HG03571 (cell line): ENCODE results near the gene PFKL.

Experiments used
- ATAC-seq: cut with Tn5 transposase; IDR thresholded peaks from one replicate; pipeline ENCODE4 v1.9.1; 2021; ENCODE audit not compliant: unreplicated experiment

Gene PFKL

DNA sequence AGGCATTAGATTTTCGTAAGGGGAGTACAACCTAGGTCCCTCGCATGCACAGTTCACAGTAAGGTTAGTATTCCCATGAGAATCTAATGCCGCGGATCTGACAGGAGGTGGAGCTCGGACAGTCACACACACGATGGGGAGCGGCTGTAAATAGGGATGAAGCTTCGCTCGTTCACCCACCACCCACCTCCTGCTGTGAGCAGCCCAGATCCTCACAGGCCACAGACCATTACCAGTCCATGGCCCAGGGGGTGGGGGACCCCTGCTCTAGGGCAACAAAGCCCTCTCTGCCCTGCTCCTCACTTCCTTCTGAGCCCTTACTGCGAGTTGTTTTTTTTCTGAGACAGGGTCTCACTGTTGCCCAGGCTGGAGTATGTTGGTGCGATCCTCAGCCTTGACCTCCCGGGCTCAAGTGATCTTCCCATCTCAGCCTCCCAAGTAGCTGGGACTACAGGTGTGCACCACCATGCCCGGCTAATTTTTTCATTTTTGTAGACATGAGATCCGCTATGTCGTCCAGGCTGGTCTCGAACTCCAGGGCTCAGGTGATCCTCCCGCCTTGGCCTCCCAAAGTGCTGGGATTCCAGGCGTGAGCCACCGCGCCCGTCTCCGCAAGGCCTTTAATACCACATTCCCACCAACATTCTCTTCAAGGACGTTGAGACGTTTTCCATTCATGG lies 74.9 kb downstream of the PFKL start:
- no peak for ATAC-seq

DNA sequence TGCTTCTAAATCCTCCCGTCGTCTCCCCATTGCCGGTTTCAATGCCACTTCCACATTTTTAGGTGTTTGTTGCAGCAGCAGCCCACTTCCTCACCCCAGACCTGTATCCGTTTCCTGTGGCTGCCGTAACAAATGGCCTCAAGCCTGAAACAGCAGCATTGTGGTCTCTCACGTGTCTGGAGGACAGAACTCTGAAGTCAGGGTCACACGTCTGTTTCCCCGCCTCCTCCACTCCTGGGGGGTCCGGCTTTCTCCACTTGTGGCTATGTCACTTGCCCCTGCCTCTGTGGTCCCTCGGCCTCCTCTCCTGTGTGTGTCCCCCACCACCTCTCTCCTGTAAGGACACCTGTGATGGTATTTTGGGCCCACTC lies 75.4 kb downstream of the PFKL start:
- no peak for ATAC-seq

DNA sequence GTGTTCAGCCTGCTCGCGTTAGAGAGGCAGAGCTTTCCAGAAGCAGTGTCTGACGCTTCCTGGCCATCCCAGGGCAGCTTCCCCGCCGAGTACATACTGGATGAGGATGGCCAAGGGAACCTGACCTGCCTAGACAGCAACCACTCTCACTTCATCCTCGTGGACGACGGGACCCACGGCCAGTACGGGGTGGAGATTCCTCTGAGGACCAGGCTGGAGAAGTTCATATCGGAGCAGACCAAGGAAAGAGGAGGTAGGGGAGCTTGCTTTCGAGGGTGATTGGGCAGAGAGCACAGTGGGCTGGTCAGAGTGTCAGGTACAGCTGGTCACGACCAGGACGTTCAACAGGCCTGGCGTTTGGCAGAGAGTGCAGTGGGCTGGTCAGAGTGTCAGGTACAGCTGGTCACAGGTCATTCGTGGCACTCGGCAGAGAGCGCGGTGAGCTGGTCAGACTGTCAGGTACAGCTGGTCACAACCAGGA lies 75.9 kb downstream of the PFKL start:
- no peak for ATAC-seq

DNA sequence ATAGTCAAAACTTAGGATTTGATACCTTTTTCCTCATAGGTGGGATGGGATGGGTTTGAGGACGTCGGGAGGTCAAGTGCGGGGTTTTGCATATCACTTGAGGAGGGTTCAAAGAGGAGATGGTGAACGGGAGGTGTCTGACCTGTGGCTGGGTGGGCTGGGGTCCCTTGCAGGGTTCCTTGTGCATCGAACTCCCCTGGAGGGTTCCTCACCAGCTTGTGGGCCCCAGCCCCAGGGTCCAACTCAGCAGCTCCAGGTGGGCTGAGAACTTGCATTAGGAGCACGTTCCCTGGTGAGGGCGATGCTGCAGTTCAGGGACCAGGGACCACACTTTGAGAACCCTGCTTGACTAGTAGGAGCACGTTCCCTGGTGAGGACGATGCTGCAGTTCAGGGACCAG lies 76.8 kb downstream of the PFKL start:
- ATAC-seq: no peak
